GM12872 (cell line): ENCODE measurements around the gene CNGA2.

Experiments
- CTCF ChIP-seq: IDR thresholded peaks from 3 replicates; pipeline ENCODE4 v1.5.1; 2011; ENCODE audit warnings: low read depth, mild to moderate bottlenecking, low read length, moderate library complexity; ENCODE audit not compliant: insufficient read depth

CNGA2 gene

GRCh38 chrX:151765026-151765425 lies 30.5 kb downstream of the CNGA2 start:
- TF ChIP-seq CTCF: no peak

DNA sequence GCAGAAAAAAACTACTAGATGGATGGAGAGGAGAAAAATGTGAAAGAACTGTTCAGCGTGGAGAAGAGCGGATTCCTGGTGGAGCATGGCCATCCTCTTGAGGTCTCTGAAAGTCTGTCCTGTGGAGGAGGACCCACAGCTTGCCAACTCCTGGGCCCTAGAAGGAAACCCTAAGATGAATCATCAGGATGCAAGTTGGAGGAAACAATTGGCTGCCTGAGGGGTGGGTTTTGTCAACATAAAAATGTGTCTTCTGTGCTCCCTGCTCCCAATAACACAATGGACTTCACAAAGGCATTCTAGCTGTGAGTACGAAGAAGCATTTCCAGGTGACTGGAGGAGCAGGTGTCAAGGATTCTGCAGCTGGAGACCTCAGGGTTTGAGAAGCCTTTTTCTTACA lies 37.2 kb downstream of the CNGA2 start:
- TF ChIP-seq CTCF: no peak

DNA sequence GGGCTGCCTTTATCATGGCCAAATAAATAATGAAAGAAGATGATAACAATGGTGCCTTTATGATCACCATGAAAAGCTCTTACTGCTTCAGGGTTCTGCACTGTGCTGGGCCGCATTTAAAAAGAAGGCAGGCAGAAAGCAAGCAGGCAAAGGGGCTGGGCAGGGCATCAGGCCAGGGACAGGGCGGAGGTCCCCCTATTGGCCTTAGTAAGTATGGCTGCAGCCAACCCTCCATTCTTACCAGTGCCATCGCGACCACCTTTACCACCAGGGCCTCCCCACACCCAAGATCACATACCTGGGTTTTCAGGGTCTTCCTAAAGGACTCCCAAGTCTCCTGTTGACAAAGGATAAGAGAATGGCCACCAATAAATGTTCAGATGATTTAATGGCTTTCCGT lies 38.9 kb downstream of the CNGA2 start:
- no peak for TF ChIP-seq CTCF

- no peak for TF ChIP-seq CTCF
These were observed 39.9 kb downstream of the CNGA2 start for GRCh38 chrX:151774421-151774820.

DNA sequence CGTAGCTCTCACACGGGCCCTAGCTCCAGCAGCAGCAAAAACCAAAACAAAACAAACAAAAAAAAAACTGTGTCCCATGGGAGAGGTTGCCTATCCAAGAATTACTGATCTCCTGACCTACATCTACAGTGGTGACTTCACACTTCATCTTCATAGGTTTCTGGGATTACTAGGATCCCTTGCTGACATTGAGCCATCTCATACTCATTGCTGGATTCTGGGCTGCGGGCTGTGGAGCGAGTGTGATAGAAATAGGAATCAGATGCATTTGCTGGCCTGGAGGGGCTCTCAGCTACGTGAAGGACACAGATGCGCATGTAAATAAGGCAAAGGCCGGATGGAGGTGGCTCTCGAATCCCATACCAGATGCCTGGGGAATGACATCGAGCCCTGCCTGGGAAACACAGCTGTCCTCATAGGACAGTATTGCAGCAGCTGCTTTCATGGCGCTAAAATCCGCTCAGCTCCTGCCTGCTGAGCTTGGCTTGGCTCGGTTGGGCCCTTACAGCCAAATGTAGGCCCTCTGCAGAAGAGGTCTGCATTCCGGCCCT lies 41.7 kb downstream of the CNGA2 start:
- TF ChIP-seq CTCF: no peak

GRCh38 chrX:151776936-151777335 lies 42.4 kb downstream of the CNGA2 start:
- TF ChIP-seq CTCF: no peak

DNA sequence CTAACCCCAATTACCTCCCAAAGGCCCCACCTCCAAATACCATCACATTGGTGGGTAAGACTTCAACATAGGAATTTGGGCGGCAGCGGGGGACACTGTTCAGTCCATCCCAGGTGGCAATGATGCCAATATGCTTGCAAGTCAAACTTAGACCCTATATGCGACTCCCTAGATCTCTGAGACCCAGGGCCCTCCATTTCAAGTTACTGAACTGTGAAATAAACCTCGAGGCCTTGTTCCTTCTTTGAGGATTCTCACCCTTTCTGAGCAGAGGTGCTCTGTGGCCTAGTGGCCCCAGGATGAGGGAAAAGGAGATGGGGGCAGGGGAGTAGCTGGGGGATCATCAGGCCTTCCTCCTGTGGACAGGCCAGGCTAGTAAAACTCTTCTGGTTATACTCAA lies 44.7 kb downstream of the CNGA2 start:
- TF ChIP-seq CTCF: no peak
